HG03378 (cell line): ENCODE data around the gene NXPE3.

ENCODE experiments used
- ATAC-seq: cut with Tn5 transposase; IDR thresholded peaks from one replicate; pipeline ENCODE4 v1.9.1; 2021; ENCODE audit warnings: mild to moderate bottlenecking, moderate library complexity; ENCODE audit not compliant: unreplicated experiment

Gene NXPE3

GRCh38 chr3:101873619-101874018, 94.6 kb downstream of the NXPE3 start:
- ATAC-seq: no peak

DNA sequence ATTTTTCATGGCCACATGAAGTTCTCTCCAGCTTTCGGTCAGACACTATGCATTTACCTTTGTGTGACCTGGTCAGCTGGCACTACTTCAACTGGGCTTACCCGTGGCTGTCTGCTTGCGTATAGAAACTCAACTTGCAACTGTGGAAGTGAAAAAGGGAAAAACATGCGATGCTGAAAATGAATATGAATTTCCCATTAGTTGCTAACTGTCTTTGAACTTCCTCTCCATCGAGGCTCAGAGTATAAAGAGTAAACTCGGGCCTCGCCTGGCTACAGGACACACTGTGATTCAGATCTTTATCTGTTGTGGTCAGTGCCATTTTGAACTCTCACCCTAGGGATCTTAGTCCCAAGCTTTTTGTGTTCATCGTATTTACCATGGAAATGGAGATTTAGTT, 97.1 kb downstream of the NXPE3 start:
- peak; percentile 50 for ATAC-seq
